ENCODE results near the gene SH3D19.
"Not testable (repeated sequence)": the region's sequence is repeated elsewhere in the genome, so short reads cannot be mapped to it uniquely, and the experiment has no call there.

Gene SH3D19

DNA sequence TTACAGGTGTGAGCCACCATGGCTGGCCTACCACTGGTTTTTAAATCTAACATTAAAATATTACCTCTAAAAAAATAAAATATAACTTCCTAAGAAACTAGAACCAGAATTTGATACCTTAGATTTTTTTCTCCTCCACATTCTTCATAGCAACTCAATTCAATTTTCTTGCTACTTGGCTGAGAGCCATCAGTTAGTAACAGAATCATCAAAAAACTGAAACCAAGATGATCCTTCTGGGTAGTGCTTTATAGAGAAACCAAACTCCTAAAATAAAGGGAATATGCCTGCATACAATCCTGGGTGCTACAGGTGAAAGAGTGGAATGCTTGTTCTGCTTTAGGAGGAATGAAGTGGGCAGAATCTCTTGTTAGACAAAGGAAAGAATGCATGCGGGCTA is 161.6 kb downstream of the SH3D19 start:
- DNase-seq (ENCODE audit: low read depth in 1 of 2, low spot score in 1 of 2): no peak
- TF ChIP-seq JUND (IDR thresholded peaks at IDR 0.05; ENCODE audit: low read depth): no peak
- in situ Hi-C loops (cut with HindIII; ENCODE audit: low pct_unique_long_range_greater_than_20kb, low sequenced_read_pairs): no loop called here

DNA sequence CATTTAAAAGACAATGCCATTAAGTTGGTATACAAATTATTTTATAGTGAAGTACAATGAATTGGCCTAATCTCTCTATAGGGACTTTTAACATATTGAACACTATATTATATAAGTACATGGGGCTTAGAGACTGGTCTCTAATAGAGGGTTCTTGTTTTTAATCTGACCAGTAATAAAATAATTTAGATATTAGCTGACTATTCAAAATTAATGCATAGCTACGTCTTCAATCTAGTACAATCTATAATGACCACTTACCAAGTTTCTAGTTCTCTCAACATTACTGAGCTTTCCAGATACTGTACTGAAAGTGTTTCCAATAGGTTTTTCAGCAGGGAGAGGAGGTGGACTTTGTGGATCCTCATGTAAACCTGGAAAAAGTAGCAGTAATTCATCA is 166.4 kb downstream of the SH3D19 start:
- DNase-seq (ENCODE audit: low read depth in 1 of 2, low spot score in 1 of 2): no peak

DNA sequence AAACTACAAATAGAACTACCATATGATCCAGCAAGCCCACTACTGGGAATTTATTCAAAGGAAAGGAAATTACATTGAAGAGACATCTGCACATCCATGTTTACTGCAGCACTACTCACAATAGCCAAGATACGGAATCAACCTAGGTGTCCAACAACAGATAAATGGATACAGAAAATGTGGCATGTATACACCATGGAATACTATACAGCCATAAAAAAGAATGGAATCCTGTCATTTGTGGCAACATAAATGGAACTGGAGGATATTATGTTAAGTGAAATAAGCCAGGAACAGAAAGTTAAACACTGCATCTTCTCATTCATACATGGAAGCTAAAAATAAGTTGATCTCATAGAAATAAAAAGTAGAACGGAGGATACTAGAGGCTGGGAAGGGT is 167.9 kb downstream of the SH3D19 start:
- in situ Hi-C loops (cut with HindIII; ENCODE audit: low pct_unique_long_range_greater_than_20kb, low sequenced_read_pairs): no loop called here
- TF ChIP-seq JUND (IDR thresholded peaks at IDR 0.05; ENCODE audit: low read depth): no peak
- no peak for DNase-seq (ENCODE audit: low read depth in 1 of 2, low spot score in 1 of 2)

More for the DNA sequence above, 166.4 kb downstream of the SH3D19 start:
- TF ChIP-seq JUND (IDR thresholded peaks at IDR 0.05; ENCODE audit: low read depth): no peak
- in situ Hi-C loops (cut with HindIII; ENCODE audit: low pct_unique_long_range_greater_than_20kb, low sequenced_read_pairs): no loop called here

DNA sequence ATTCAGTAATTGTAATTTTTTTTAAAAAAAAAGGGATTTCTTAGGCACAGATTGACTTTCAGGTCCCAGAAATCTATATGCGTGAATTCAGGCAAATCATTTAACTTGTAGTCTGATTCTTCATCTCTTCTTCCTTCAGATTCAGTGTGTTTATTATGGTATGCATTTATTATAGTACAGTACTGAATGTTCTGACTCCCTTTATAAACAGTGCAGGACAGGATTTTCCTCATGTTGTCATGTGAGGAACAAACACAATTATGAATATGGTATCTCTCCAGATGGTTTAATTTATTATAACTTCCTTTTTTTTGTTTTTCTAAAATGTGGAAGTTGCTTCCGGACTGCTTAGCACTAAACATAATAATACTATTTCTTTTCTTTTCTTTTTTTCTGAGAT is 171.8 kb downstream of the SH3D19 start:
- no peak for DNase-seq (ENCODE audit: low read depth in 1 of 2, low spot score in 1 of 2)
- no peak for TF ChIP-seq JUND (IDR thresholded peaks at IDR 0.05; ENCODE audit: low read depth)
- in situ Hi-C loops (cut with HindIII; ENCODE audit: low pct_unique_long_range_greater_than_20kb, low sequenced_read_pairs): no loop called here

DNA sequence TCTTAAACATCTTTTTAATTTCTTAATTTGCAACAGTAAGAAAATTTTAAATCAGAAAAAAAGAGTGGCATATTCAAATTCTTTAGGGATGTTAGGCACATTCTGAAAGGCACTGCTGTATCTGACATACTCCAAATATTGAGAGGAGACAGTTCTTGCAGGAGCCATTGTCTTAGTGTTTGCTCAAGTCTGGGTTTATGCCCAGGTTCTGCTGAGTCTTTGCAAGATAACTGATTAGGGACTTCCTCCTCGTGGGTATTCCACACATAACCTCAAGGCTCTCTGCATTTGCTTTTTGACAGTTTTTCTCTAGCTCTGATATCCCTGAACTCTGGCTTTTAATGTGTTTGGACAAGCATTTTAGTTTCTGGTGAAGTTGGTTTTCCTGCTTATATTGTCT is 173.4 kb downstream of the SH3D19 start:
- DNase-seq (ENCODE audit: low read depth in 1 of 2, low spot score in 1 of 2): no peak
- no peak for TF ChIP-seq JUND (IDR thresholded peaks at IDR 0.05; ENCODE audit: low read depth)
- in situ Hi-C loops (cut with HindIII; ENCODE audit: low pct_unique_long_range_greater_than_20kb, low sequenced_read_pairs): no loop called here

DNA sequence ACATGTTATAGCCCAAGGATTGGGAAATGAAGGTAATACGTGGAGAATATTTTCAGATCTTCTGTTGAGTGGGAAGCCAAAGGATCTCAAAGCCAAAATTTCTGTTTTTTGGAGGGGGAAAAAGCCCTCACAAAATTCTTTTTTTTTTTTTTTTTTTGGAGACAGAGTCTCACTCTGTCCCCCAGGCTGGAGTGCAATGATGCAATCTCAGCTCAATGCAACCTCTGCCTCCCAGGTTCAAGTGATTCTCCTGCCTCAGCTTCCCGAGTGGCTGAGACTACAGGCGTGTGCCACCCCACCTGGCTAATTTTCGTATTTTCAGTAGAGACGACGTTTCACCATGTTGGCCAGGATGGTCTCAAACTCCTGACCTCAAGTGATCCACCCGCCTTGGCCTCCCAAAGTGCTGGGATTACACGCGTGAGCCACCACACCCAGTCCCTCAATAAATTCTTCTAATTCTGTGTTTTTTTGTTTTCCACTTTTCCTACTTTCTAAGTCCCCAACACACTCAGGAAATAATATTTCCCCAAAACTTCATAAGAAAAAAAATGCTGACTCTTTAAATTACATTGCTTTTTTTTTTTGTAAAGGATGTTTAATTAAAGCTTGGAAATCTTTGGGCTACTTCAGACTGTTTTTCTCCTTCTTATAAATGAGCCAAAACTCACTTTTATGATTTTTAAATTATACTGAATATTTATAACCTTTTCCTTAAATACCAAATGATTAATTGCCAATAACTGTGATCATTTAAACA is 174.4 kb downstream of the SH3D19 start:
- no peak for DNase-seq (ENCODE audit: low read depth in 1 of 2, low spot score in 1 of 2)
- no peak for TF ChIP-seq JUND (IDR thresholded peaks at IDR 0.05; ENCODE audit: low read depth)
- in situ Hi-C loops (cut with HindIII; ENCODE audit: low pct_unique_long_range_greater_than_20kb, low sequenced_read_pairs): no loop called here

DNA sequence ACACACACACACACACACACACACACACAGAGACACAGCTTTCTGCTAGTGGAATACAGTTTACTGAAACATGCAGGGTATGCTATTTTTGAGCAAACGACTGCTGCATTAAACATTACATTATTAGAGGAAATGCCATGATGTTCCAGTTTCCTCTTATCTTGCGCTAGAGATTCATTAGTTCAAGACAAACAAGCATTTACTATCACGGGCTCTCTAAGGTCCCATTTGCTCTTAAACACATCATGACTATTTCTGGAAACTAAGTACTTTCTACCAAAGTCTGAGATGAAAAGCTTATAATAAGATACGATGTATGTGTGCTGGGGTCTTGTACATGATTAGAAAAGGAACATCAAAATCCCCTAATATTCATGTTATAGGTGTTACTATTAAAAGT is 177.1 kb downstream of the SH3D19 start:
- no peak for TF ChIP-seq JUND (IDR thresholded peaks at IDR 0.05; ENCODE audit: low read depth)
- in situ Hi-C loops (cut with HindIII; ENCODE audit: low pct_unique_long_range_greater_than_20kb, low sequenced_read_pairs): no loop called here
- no peak for DNase-seq (ENCODE audit: low read depth in 1 of 2, low spot score in 1 of 2)

DNA sequence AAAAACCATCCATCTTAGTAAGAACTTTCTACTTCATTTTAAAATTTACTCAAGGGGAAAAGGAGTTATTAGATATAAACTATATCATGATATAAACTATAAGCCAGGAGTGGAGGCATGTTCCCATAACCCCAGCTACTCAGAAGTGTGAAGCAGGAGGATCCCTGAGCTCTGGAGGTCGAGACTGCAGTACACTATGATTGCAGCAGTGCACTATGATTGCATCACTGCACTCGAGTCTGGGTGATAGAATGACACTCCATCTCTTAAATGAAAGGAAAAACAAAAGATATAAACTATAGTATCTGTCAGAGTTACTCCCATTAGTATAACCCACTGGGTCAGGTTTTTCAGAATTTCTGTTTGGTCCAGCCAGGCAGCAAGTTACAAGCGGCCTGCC is 178.4 kb downstream of the SH3D19 start:
- no peak for DNase-seq (ENCODE audit: low read depth in 1 of 2, low spot score in 1 of 2)
- no peak for TF ChIP-seq JUND (IDR thresholded peaks at IDR 0.05; ENCODE audit: low read depth)
- in situ Hi-C loops (cut with HindIII; ENCODE audit: low pct_unique_long_range_greater_than_20kb, low sequenced_read_pairs): no loop called here

DNA sequence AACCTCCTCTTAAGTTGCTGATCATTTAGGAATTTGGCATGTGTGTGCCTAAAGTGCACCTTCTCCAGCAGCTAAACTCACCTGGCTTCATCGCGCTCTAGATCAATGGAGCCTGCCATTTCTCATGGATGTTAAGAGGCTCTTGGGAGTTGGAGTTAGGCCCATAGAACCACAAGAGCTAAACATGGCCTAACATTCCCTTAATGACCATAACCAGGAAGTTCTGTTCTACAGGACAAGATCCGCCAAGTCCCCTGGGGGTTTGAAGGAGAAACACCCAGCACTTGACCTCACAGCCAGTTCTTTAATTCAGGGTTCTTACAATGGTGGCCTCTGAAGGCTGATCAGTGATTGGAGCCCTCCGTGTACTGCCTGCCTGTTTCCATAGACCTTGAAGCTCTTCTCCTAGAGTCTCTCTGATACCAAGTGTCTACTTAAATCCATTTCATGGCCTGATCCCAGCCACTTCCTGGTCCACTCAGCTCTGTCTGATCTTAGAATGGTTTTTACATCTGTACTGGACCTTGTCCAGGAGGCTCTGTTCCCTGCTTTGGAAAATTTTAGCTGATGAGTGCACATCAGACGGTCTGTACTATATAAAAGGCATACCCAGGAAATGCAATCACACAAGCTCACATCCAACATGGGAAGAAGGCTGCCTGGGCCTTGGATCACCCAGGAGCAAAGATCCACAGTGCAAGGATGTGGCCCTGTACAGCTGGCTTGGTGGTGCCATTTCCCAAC is 180.9 kb downstream of the SH3D19 start:
- in situ Hi-C loops (cut with HindIII; ENCODE audit: low pct_unique_long_range_greater_than_20kb, low sequenced_read_pairs): no loop called here
- no peak for TF ChIP-seq JUND (IDR thresholded peaks at IDR 0.05; ENCODE audit: low read depth)
- no peak for DNase-seq (ENCODE audit: low read depth in 1 of 2, low spot score in 1 of 2)

DNA sequence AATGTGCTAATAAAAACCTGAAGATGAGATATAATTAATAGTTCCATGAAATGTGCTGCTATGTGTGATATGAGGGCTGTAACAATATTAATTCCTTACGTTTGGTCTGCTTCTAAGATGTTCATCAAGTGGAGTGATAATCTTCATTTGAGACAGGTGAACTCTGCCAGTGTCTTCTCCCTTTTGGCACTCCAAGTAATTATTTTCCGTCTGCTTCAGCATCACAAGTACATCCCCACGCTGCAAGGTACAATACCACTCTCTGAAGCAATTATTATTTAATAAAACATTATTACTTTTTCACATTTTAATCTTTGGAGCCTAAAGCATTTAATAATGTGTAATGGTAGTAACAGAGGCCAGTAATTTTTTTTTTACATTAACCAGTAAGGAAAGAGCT is 181.6 kb downstream of the SH3D19 start:
- no peak for TF ChIP-seq JUND (IDR thresholded peaks at IDR 0.05; ENCODE audit: low read depth)
- DNase-seq (ENCODE audit: low read depth in 1 of 2, low spot score in 1 of 2): no peak
- in situ Hi-C loops (cut with HindIII; ENCODE audit: low pct_unique_long_range_greater_than_20kb, low sequenced_read_pairs): no loop called here

DNA sequence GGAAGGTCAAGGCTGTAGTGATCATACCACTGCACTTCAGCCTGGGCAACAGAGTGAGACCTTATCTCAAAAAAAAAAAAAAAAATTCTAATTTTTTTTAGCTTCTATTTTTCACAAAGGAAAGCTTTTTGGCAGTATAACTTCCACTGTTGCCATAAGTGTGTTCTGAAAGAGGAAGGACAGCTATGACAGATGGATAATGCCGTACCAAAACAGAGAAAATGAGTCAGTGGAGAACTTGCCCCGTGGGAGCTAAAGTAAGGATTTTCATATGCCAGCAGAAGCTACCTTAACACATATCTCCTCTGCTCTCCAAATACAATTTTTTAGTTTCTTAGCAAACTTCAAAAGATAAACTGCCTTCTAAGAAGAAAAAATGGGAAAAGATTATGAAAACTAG is 182.2 kb downstream of the SH3D19 start:
- DNase-seq (ENCODE audit: low read depth in 1 of 2, low spot score in 1 of 2): no peak
- in situ Hi-C loops (cut with HindIII; ENCODE audit: low pct_unique_long_range_greater_than_20kb, low sequenced_read_pairs): no loop called here
- TF ChIP-seq JUND (IDR thresholded peaks at IDR 0.05; ENCODE audit: low read depth): no peak

DNA sequence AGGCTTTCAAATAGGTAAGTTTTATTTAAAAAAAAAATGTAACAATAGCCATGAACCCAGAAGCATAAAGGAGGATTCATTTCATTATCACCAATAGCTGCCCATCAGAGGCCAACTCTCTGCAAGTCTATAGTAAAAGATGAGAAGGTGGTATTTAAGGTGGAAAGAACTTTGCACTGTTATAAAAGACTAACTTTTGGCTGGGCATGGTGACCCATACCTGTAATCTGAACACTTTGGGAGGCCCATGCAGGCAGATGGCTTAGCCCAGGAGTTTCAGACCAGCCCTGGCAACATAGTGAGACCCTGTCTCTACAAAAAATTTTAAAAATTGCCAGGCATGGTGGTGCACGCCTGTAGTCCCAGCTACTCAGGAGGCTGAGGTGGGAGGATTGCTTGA is 182.6 kb downstream of the SH3D19 start:
- no peak for DNase-seq (ENCODE audit: low read depth in 1 of 2, low spot score in 1 of 2)
- no peak for TF ChIP-seq JUND (IDR thresholded peaks at IDR 0.05; ENCODE audit: low read depth)
- in situ Hi-C loops (cut with HindIII; ENCODE audit: low pct_unique_long_range_greater_than_20kb, low sequenced_read_pairs): no loop called here

DNA sequence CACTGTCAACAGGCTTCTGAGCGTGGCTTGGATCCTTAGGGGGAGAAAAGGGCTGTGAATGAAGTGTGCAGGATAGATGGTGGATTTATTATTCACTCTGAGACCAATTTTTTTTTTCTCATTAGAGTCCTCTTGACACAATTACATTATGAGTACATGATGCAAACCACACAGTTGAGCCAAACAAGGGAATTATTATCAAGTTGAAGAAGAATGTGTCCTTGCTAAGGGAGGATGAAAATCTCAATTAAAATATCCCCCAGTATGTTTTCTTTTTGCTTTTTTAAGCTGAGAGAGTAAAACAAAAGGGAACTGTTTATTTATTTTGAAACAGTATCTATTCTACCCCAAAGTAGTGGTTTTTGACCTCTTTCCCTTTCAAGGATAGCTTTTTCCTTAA is 185.6 kb downstream of the SH3D19 start:
- no peak for TF ChIP-seq JUND (IDR thresholded peaks at IDR 0.05; ENCODE audit: low read depth)
- in situ Hi-C loops (cut with HindIII; ENCODE audit: low pct_unique_long_range_greater_than_20kb, low sequenced_read_pairs): no loop called here

DNA sequence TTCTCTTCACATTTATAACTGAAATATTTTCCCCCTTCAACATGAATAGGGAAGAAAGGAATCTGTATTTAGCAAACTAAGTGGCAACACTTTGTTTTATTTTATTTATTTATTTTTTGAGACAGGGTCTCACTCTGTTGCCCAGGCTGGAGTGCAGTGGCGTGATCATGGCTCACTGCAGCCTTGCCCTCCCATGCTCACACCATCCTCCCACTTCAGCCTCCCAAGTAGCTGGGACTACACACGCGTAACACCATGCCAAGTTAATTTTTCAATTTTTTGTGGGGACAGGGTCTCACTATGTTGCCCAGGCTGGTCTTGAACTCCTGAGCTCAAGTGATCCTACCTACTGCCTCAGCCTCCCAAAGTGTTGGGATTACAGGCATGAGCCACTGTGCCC is 189.4 kb downstream of the SH3D19 start:
- in situ Hi-C loops (cut with HindIII; ENCODE audit: low pct_unique_long_range_greater_than_20kb, low sequenced_read_pairs); DNase-seq (ENCODE audit: low read depth in 1 of 2, low spot score in 1 of 2): not testable (repeated sequence)

More for the DNA sequence above, 185.6 kb downstream of the SH3D19 start:
- DNase-seq (ENCODE audit: low read depth in 1 of 2, low spot score in 1 of 2): no peak

All from T47D (cell line).